CD4-positive, alpha-beta T cell (primary cell): ENCODE measurements around the gene AXL. TPM values are rescaled to one million over a fixed set of nuclear protein-coding genes. Genes with fewer than 3 reads are reported as not detected.
"Not testable (repeated sequence)": the region's sequence is repeated elsewhere in the genome, so short reads cannot be mapped to it uniquely, and the experiment has no call there.

Experiments used
- ATAC-seq: fragments of 200-7000 bp; cut with Tn5 transposase; one replicate; pipeline ENCODE4 v1.10.0; 2022; ENCODE audit warnings: mild to moderate bottlenecking; ENCODE audit not compliant: poor library complexity
- CTCF ChIA-PET: fragments of 350-600 bp; sonication (Branson Sonifier 250); formaldehyde crosslinking; loops from one replicate; lab custom pipeline; 2021; ENCODE audit warnings: antibody characterized with exemption, inconsistent platforms; lab: Charles Lee
- POLR2A ChIA-PET: fragments of 350-600 bp; sonication (Branson Sonifier 250); formaldehyde crosslinking; loops from one replicate; lab custom pipeline; 2021; ENCODE audit warnings: antibody characterized with exemption, inconsistent platforms; lab: Charles Lee
- DNase-seq, 14 experiments: peaks; one replicate each; pipeline ENCODE4 v3.0.0-alpha.2; 2013 to 2020; ENCODE audit warnings: mixed read lengths in 2 of 14
- H3K27ac ChIP-seq, 2 donors: one replicate each; pipeline versions ENCODE4 v1.5.1 to v1.7.0; 2013; ENCODE audit warnings: low read length in 2 of 2, low read depth in 1 of 2, mild to moderate bottlenecking in 1 of 2
- H3K27me3 ChIP-seq, 2 experiments: 1 replicate in 1 of 2; 2 replicates in 1 of 2; pipeline versions ENCODE4 v1.6.1 to v1.7.0; 2013; ENCODE audit warnings: low read length in 2 of 2, control low read depth in 1 of 2, mild to moderate bottlenecking in 1 of 2, moderate library complexity in 1 of 2; ENCODE audit not compliant: insufficient read depth in 2 of 2, control insufficient read depth in 1 of 2
- H3K36me3 ChIP-seq: one replicate; pipeline ENCODE4 v1.6.1; 2013; ENCODE audit warnings: low read length, control low read depth; ENCODE audit not compliant: insufficient read depth
- H3K4me1 ChIP-seq: one replicate; pipeline ENCODE4 v1.6.1; 2013; ENCODE audit warnings: low read length, control low read depth; ENCODE audit not compliant: insufficient read depth
- H3K4me3 ChIP-seq: one replicate; pipeline ENCODE4 v1.5.1; 2013; ENCODE audit warnings: mild to moderate bottlenecking, low read length, moderate library complexity
- H3K9me3 ChIP-seq, 2 experiments: 1 replicate in 1 of 2; 2 replicates in 1 of 2; pipeline versions ENCODE4 v1.6.1 to v1.7.0; 2013; ENCODE audit warnings: low read length in 2 of 2, mild to moderate bottlenecking in 2 of 2, control low read depth in 1 of 2, moderate library complexity in 1 of 2; ENCODE audit not compliant: control insufficient read depth in 1 of 2, insufficient read depth in 1 of 2
- H3K27ac Mint-ChIP-seq: one replicate; pipeline ENCODE4 v1.8.0; 2020; ENCODE audit warnings: mixed read lengths
- H3K27me3 Mint-ChIP-seq: one replicate; pipeline ENCODE4 v1.8.0; 2021; ENCODE audit warnings: mixed read lengths
- H3K36me3 Mint-ChIP-seq: one replicate; pipeline ENCODE4 v1.8.0; 2021; ENCODE audit warnings: low read depth, mixed read lengths
- H3K4me1 Mint-ChIP-seq: one replicate; pipeline ENCODE4 v1.8.0; 2021; ENCODE audit warnings: low read depth, mixed read lengths
- H3K4me3 Mint-ChIP-seq: one replicate; pipeline ENCODE4 v1.8.0; 2020; ENCODE audit warnings: mild to moderate bottlenecking, mixed read lengths
- H3K9me3 Mint-ChIP-seq: one replicate; pipeline ENCODE4 v1.8.0; 2020; ENCODE audit warnings: mixed read lengths
- CTCF ChIP-seq: fragments of 200-600 bp; IDR thresholded peaks from one replicate; pipeline ENCODE4 v1.8.0; 2022; ENCODE audit warnings: antibody characterized with exemption, mild to moderate bottlenecking
- intact Hi-C, 2 experiments: fragments of 100-400 bp; cut with DNase I in 1 of 2; cut with micrococcal nuclease in 1 of 2; formaldehyde crosslinking; loops; one replicate each; pipeline versions ENCODE4 v1.15.1 to v1.9.0; 2023 to 2025; cut with DNase I, micrococcal nuclease
- total RNA-seq, 174 experiments: library from RNA in 2 of 174; stranded (reverse) in 2 of 174; gene quantifications; one replicate each; pipeline ENCODE4 v1.2.3 and lab custom pipeline; 2021 to 2026

AXL gene
- total RNA-seq, 2 experiments from 2014 or later: 0.30 to 0.42 TPM

- ATAC-seq (no peak), DNase-seq (no peak)
- ChIA-PET POLR2A (interaction anchor here (0.6 to 1.7 kb wide), 3 partner anchors 12 to 26 kb away, joined by 3 to 8 read pairs (median 4); partner anchors contain the start of gene HNRNPUL1), CTCF (interaction anchor here (1.3 kb wide), 1 partner anchor 12 kb away, joined by 3 read pairs; no protein-coding TSS in a partner anchor)
- no peak for TF ChIP-seq CTCF
- Histone ChIP-seq H3K4me1 (no peaks in the 10 kb centered on the region), H3K4me3 (no peak overlapping the region), H3K9me3 (no peaks in the 10 kb centered on the region), H3K27me3 (no peaks in the 10 kb centered on the region), H3K27ac (no peak overlapping the region), H3K36me3 (peaks cover 97% of the 10 kb centered on the region)
- Mint-ChIP-seq H3K36me3 (peaks cover 100% of the 10 kb centered on the region), H3K27me3 (no peaks in the 10 kb centered on the region), H3K9me3 (no peaks in the 10 kb centered on the region), H3K4me3 (no peak overlapping the region), H3K27ac (no peak overlapping the region), H3K4me1 (peaks cover 14% of the 10 kb centered on the region)
- intact Hi-C loops: no loop called here
These were observed 57.2 kb downstream of the AXL start for GRCh38 chr19:41276231-41276630.

- intact Hi-C loops: no loop called here
- Mint-ChIP-seq H3K4me3 (no peak overlapping the region), H3K36me3 (peaks cover 97% of the 10 kb centered on the region), H3K9me3 (no peaks in the 10 kb centered on the region), H3K4me1 (peaks cover 4% of the 10 kb centered on the region), H3K27ac (no peak overlapping the region), H3K27me3 (no peaks in the 10 kb centered on the region)
- H3K4me1 ChIP-seq: no peaks in the 10 kb centered on the region
- no peaks in the 10 kb centered on the region for H3K9me3 ChIP-seq
- no peak for TF ChIP-seq CTCF
- peaks cover 93% of the 10 kb centered on the region for H3K36me3 ChIP-seq
- no peak for DNase-seq
- H3K4me3 ChIP-seq: no peak overlapping the region
- POLR2A ChIA-PET: no interaction called here
- no peaks in the 10 kb centered on the region for H3K27me3 ChIP-seq
- CTCF ChIA-PET: interaction anchor here (1.2 kb wide), 1 partner anchor 74 kb away, joined by 3 read pairs; no protein-coding TSS in a partner anchor
- no peak overlapping the region for H3K27ac ChIP-seq
- no peak for ATAC-seq
These were observed 59.5 kb downstream of the AXL start for GRCh38 chr19:41278478-41278877.

GRCh38 chr19:41288673-41289530 lies 69.9 kb downstream of the AXL start:
- ATAC-seq (peak; percentile 38), DNase-seq (peak in 1 of 14 experiments; percentile 33)
- no peak for TF ChIP-seq CTCF
- H3K27me3 ChIP-seq: no peaks in the 10 kb centered on the region
- Mint-ChIP-seq H3K27ac (no peak overlapping the region), H3K36me3 (peaks cover 95% of the 10 kb centered on the region), H3K4me1 (peaks cover 11% of the 10 kb centered on the region), H3K9me3 (no peaks in the 10 kb centered on the region), H3K4me3 (no peak overlapping the region), H3K27me3 (no peaks in the 10 kb centered on the region)
- peaks cover 91% of the 10 kb centered on the region for H3K36me3 ChIP-seq
- CTCF ChIA-PET: interaction anchor here (0.6 to 1.4 kb wide), 6 partner anchors 10 to 260 kb away, joined by 3 to 4 read pairs (median 3); no protein-coding TSS in a partner anchor
- no peak overlapping the region for H3K27ac ChIP-seq
- intact Hi-C loops: loop anchor here in 1 of 2 experiments (2.0 kb wide), 1 partner anchor 20 kb away; no protein-coding TSS in a partner anchor
- no peaks in the 10 kb centered on the region for H3K9me3 ChIP-seq
- no peak overlapping the region for H3K4me3 ChIP-seq
- POLR2A ChIA-PET: interaction anchor here (1.0 to 1.3 kb wide), 3 partner anchors 14 to 25 kb away, joined by 3 to 7 read pairs (median 3); no protein-coding TSS in a partner anchor
- H3K4me1 ChIP-seq: peaks cover 2% of the 10 kb centered on the region

GRCh38 chr19:41289814-41290213 lies 70.8 kb downstream of the AXL start:
- CTCF ChIA-PET: interaction anchor here (0.7 to 1.4 kb wide), 2 partner anchors 17 to 91 kb away, joined by 3 read pairs; no protein-coding TSS in a partner anchor
- ATAC-seq: not testable (repeated sequence)

More at GRCh38 chr19:41289814-41290213, 70.8 kb downstream of the AXL start:
- H3K27me3 ChIP-seq, H3K9me3 Mint-ChIP-seq, H3K4me1 ChIP-seq, H3K27ac Mint-ChIP-seq, H3K4me3 ChIP-seq, POLR2A ChIA-PET, H3K27me3 Mint-ChIP-seq, H3K27ac ChIP-seq, DNase-seq, H3K9me3 ChIP-seq, H3K4me3 Mint-ChIP-seq: not testable (repeated sequence)
- H3K36me3 Mint-ChIP-seq: peaks cover 95% of the 10 kb centered on the region
- intact Hi-C loops: loop anchor here in 1 of 2 experiments (2.0 kb wide), 1 partner anchor 19 kb away; no protein-coding TSS in a partner anchor
- peaks cover 18% of the 10 kb centered on the region for H3K4me1 Mint-ChIP-seq
- peaks cover 91% of the 10 kb centered on the region for H3K36me3 ChIP-seq
